H1 (cell line): ENCODE results near the gene HS2ST1. TPM values are rescaled to one million over a fixed set of nuclear protein-coding genes. Genes with fewer than 3 reads are reported as not detected.

Source experiments
- CTCF ChIA-PET: fragments of 300-600 bp; sonication (Branson Sonifier 250); formaldehyde crosslinking; loops from one replicate; lab custom pipeline; 2021; ENCODE audit not compliant: partially characterized antibody; lab: Charles Lee
- POLR2A ChIA-PET: fragments of 300-600 bp; sonication (Branson Sonifier 250); formaldehyde crosslinking; loops from one replicate; lab custom pipeline; 2021; ENCODE audit warnings: inconsistent platforms; ENCODE audit not compliant: partially characterized antibody; lab: Charles Lee
- DNase-seq, 2 experiments: peaks; one replicate each; pipeline versions ENCODE4 v3.0.0 to v3.0.0-alpha.2; 2010 to 2022; ENCODE audit warnings: low spot score in 2 of 2, low read depth in 1 of 2, mixed read lengths in 1 of 2
- FAIRE-seq: peaks from 2 replicates; lab custom pipeline; 2011; peaks lifted over from hg19 to GRCh38; lab: Jason Lieb, UNC
- H2AFZ ChIP-seq: 2 replicates; pipeline ENCODE4 v1.8.1; 2012; ENCODE audit warnings: low read length, inconsistent platforms
- H2AK5ac ChIP-seq: 2 replicates; pipeline ENCODE4 v1.6.1; 2013; ENCODE audit warnings: low read depth, low read length
- H2BK120ac ChIP-seq: replicated peaks from 2 replicates; pipeline ENCODE3; 2013; ENCODE audit warnings: low read depth, low read length, inconsistent platforms
- H2BK12ac ChIP-seq: 2 replicates; pipeline ENCODE4 v1.6.1; 2013; ENCODE audit warnings: low read depth, low read length
- H2BK15ac ChIP-seq: 2 replicates; pipeline ENCODE4 v1.6.1; 2013; ENCODE audit warnings: low read length
- H2BK20ac ChIP-seq: 2 replicates; pipeline ENCODE4 v1.6.1; 2013; ENCODE audit warnings: low read length
- H2BK5ac ChIP-seq: 2 replicates; pipeline ENCODE4 v1.6.1; 2013; ENCODE audit warnings: low read depth, low read length
- H3K14ac ChIP-seq: 2 replicates; pipeline ENCODE4 v1.6.1; 2013; ENCODE audit warnings: inconsistent platforms; ENCODE audit not compliant: insufficient read length
- H3K18ac ChIP-seq: 2 replicates; pipeline ENCODE4 v1.6.1; 2013; ENCODE audit warnings: low read length; ENCODE audit errors: extremely low read depth
- H3K23ac ChIP-seq: 2 replicates; pipeline ENCODE4 v1.6.1; 2013; ENCODE audit warnings: inconsistent platforms; ENCODE audit not compliant: insufficient read length
- H3K23me2 ChIP-seq: 2 replicates; pipeline ENCODE4 v1.6.1; 2013; ENCODE audit warnings: low read depth, low read length
- H3K27ac ChIP-seq: 2 replicates; pipeline ENCODE4 v1.6.1; 2011; ENCODE audit warnings: low read depth, low read length, inconsistent platforms
- H3K27me3 ChIP-seq, 4 experiments: replicated peaks in 1 of 4; 1 replicate in 1 of 4; 2 replicates in 3 of 4; pipeline versions ENCODE4 v1.6.1 to v1.8.1; 2011 to 2013; ENCODE audit warnings: low read length in 3 of 4, mild to moderate bottlenecking in 3 of 4, inconsistent platforms in 2 of 4, mixed read lengths in 2 of 4, moderate library complexity in 1 of 4; ENCODE audit not compliant: control insufficient read depth in 3 of 4, insufficient read depth in 3 of 4; ENCODE audit errors: extremely low read depth in 1 of 4
- H3K36me3 ChIP-seq, 4 experiments: 2 replicates each; pipeline versions ENCODE4 v1.6.1 to v1.8.1; 2011 to 2013; ENCODE audit warnings: mild to moderate bottlenecking in 4 of 4, low read length in 3 of 4, moderate library complexity in 2 of 4, control low read depth in 1 of 4, inconsistent platforms in 1 of 4; ENCODE audit not compliant: insufficient read depth in 4 of 4, control insufficient read depth in 2 of 4
- H3K4ac ChIP-seq: replicated peaks from 2 replicates; pipeline ENCODE3; 2013; ENCODE audit warnings: low read length, low read depth, mixed read lengths, inconsistent platforms; ENCODE audit not compliant: insufficient read length
- H3K4me1 ChIP-seq, 4 experiments: replicated peaks in 1 of 4; 1 replicate in 1 of 4; 2 replicates in 3 of 4; pipeline versions ENCODE4 v1.6.1 to v1.8.1; 2011 to 2013; ENCODE audit warnings: low read length in 3 of 4, inconsistent platforms in 2 of 4, mixed read lengths in 1 of 4; ENCODE audit not compliant: insufficient read depth in 4 of 4, control insufficient read depth in 3 of 4
- H3K4me2 ChIP-seq, 2 experiments: 2 replicates each; pipeline versions ENCODE4 v1.6.1 to v1.8.1; 2011 to 2013; ENCODE audit warnings: low read depth in 2 of 2, low read length in 2 of 2, control low read depth in 1 of 2, inconsistent platforms in 1 of 2, mild to moderate bottlenecking in 1 of 2; ENCODE audit not compliant: insufficient read depth in 1 of 2
- H3K4me3 ChIP-seq, 4 experiments: fragments of 200-600, 300-600 bp in 1 of 4; sonication (generic), shearing (Covaris generic), sonication (Bioruptor Twin) in 1 of 4; 2 replicates each; pipeline versions ENCODE4 v1.5.1 to v1.8.1; 2011 to 2016; ENCODE audit warnings: low read length in 4 of 4, low read depth in 3 of 4, control low read depth in 2 of 4, inconsistent platforms in 2 of 4, mild to moderate bottlenecking in 2 of 4, mixed read lengths in 1 of 4, moderate library complexity in 1 of 4; ENCODE audit not compliant: insufficient read depth in 2 of 4; ENCODE audit errors: extremely low read depth in 1 of 4
- H3K56ac ChIP-seq: replicated peaks from 2 replicates; pipeline ENCODE3; 2013; ENCODE audit warnings: low read depth, mild to moderate bottlenecking, mixed read lengths, low read length, inconsistent platforms; ENCODE audit not compliant: insufficient read length
- H3K79me1 ChIP-seq: 2 replicates; pipeline ENCODE4 v1.6.1; 2013; ENCODE audit warnings: low read depth, low read length, control low read depth
- H3K79me2 ChIP-seq, 2 experiments: 2 replicates each; pipeline versions ENCODE4 v1.6.1 to v1.8.1; 2012 to 2013; ENCODE audit warnings: low read length in 2 of 2, mild to moderate bottlenecking in 2 of 2, inconsistent platforms in 1 of 2; ENCODE audit not compliant: insufficient read depth in 2 of 2, control insufficient read depth in 1 of 2
- H3K9ac ChIP-seq, 4 experiments: replicated peaks in 1 of 4; 1 replicate in 1 of 4; 2 replicates in 3 of 4; pipeline versions ENCODE4 v1.6.1 to v1.8.1; 2011 to 2013; ENCODE audit warnings: low read depth in 3 of 4, low read length in 3 of 4, control low read depth in 2 of 4, mild to moderate bottlenecking in 2 of 4, moderate library complexity in 2 of 4, inconsistent platforms in 1 of 4; ENCODE audit errors: extremely low read depth in 1 of 4
- H3K9me3 ChIP-seq, 2 experiments: 2 replicates each; pipeline versions ENCODE4 v1.6.1 to v1.8.1; 2012 to 2013; ENCODE audit warnings: mild to moderate bottlenecking in 2 of 2, moderate library complexity in 2 of 2, control low read depth in 1 of 2, inconsistent platforms in 1 of 2, low read depth in 1 of 2, low read length in 1 of 2, mixed read lengths in 1 of 2; ENCODE audit not compliant: insufficient read depth in 2 of 2
- H4K20me1 ChIP-seq, 2 experiments: replicated peaks in 1 of 2; 2 replicates each; pipeline versions ENCODE3 to v1.8.1; 2011 to 2013; ENCODE audit warnings: inconsistent platforms in 2 of 2, low read length in 2 of 2, mild to moderate bottlenecking in 1 of 2; ENCODE audit not compliant: insufficient read depth in 2 of 2, control insufficient read depth in 1 of 2
- H4K5ac ChIP-seq: 2 replicates; pipeline ENCODE4 v1.6.1; 2013; ENCODE audit warnings: low read length, low read depth, mixed read lengths, inconsistent platforms; ENCODE audit not compliant: insufficient read length
- H4K8ac ChIP-seq: 2 replicates; pipeline ENCODE4 v1.8.0; 2013; ENCODE audit warnings: mild to moderate bottlenecking, moderate library complexity, low read length, inconsistent platforms; ENCODE audit not compliant: insufficient read depth; ENCODE audit errors: extremely low read depth
- H4K91ac ChIP-seq: replicated peaks from 2 replicates; pipeline ENCODE3; 2013; ENCODE audit warnings: low read length, mixed read lengths, inconsistent platforms; ENCODE audit not compliant: insufficient read length
- ASH2L ChIP-seq: fragments of 200-600, 300-600 bp; sonication (generic); IDR thresholded peaks from one replicate; pipeline ENCODE4 v1.7.1; 2017; ENCODE audit warnings: low read length
- BRCA1 ChIP-seq: IDR thresholded peaks from 2 replicates; pipeline ENCODE4 v1.6.1; 2012; ENCODE audit warnings: low read depth, low read length, improper control_type of control experiment
- CBX8 ChIP-seq: fragments of 300-800, 300-1000 bp; sonication (generic); IDR thresholded peaks from 2 replicates; pipeline ENCODE4 v1.7.1; 2016; ENCODE audit warnings: low read depth, low read length, borderline replicate concordance
- CHD2 ChIP-seq: IDR thresholded peaks from 2 replicates; pipeline ENCODE4 v1.6.1; 2012; ENCODE audit warnings: low read length, improper control_type of control experiment
- EP300 ChIP-seq, 2 experiments: IDR thresholded peaks; 1 replicate in 1 of 2; 2 replicates in 1 of 2; pipeline ENCODE4 v1.6.1; 2011 to 2012; ENCODE audit warnings: low read depth in 2 of 2, low read length in 2 of 2, mild to moderate bottlenecking in 2 of 2, borderline replicate concordance in 1 of 2, inconsistent platforms in 1 of 2, moderate library complexity in 1 of 2
- FOSL1 ChIP-seq: IDR thresholded peaks from 2 replicates; pipeline ENCODE4 v1.6.1; 2011; ENCODE audit warnings: mild to moderate bottlenecking, low read depth, low read length, moderate library complexity; ENCODE audit not compliant: insufficient read depth
- GABPA ChIP-seq: IDR thresholded peaks from 2 replicates; pipeline ENCODE4 v1.6.1; 2011; ENCODE audit warnings: mild to moderate bottlenecking, low read length, moderate library complexity, borderline replicate concordance; ENCODE audit not compliant: insufficient read depth
- JUN ChIP-seq: IDR thresholded peaks from 2 replicates; pipeline ENCODE4 v1.6.1; 2011; ENCODE audit warnings: low read depth, mild to moderate bottlenecking, improper control_type of control experiment, low read length
- KDM1A ChIP-seq: fragments of 200-600, 300-600 bp; sonication (generic); IDR thresholded peaks from 2 replicates; pipeline ENCODE4 v1.7.1; 2016; ENCODE audit warnings: mild to moderate bottlenecking, low read length, borderline replicate concordance
- MAFK ChIP-seq: IDR thresholded peaks from 2 replicates; pipeline ENCODE4 v1.6.1; 2012; ENCODE audit warnings: low read depth, mild to moderate bottlenecking, improper control_type of control experiment, low read length
- MAX ChIP-seq: IDR thresholded peaks from 2 replicates; pipeline ENCODE4 v1.6.1; 2012; ENCODE audit warnings: inconsistent platforms
- NRF1 ChIP-seq: IDR thresholded peaks from 2 replicates; pipeline ENCODE4 v1.6.1; 2011; ENCODE audit warnings: mild to moderate bottlenecking, low read depth, low read length, improper control_type of control experiment
- POLR2A ChIP-seq, 2 experiments: IDR thresholded peaks; 1 replicate in 1 of 2; 2 replicates in 1 of 2; pipeline ENCODE4 v1.6.1; 2011; ENCODE audit warnings: low read depth in 2 of 2, low read length in 2 of 2, mild to moderate bottlenecking in 2 of 2; ENCODE audit errors: control extremely low read depth in 1 of 2
- RBBP5 ChIP-seq: IDR thresholded peaks from 2 replicates; pipeline ENCODE4 v1.7.1; 2012; ENCODE audit warnings: low read depth, mild to moderate bottlenecking, inconsistent platforms, low read length, moderate library complexity, borderline replicate concordance
- TAF1 ChIP-seq: IDR thresholded peaks from 2 replicates; pipeline ENCODE4 v1.6.1; 2011; ENCODE audit warnings: mild to moderate bottlenecking, low read depth, low read length
- WGBS, 2 experiments: shearing (Covaris generic) in 1 of 2; methylation state at CpG; one replicate each; pipeline versions ENCODE4 v1.1.6 to v1.1.7; 2013 to 2015; ENCODE audit warnings: low lambda C conversion rate in 2 of 2, mixed read lengths in 2 of 2, inconsistent platforms in 1 of 2, low coverage in 1 of 2, missing lambda C conversion rate in 1 of 2; ENCODE audit not compliant: insufficient replicate concordance in 2 of 2, insufficient coverage in 1 of 2, insufficient read length in 1 of 2; ENCODE audit errors: extremely low coverage in 1 of 2, missing lambda C conversion rate in 1 of 2; 5-methylcytosine and 5-hydroxymethylcytosine counted together
- polyA plus RNA-seq, 7 experiments: library from polyadenylated mRNA; depleted of rRNA in 3 of 7; stranded (reverse) in 5 of 7; unstranded in 2 of 7; fragments of >200 nt in 5 of 7; fragments of 200-250 nt in 2 of 7; gene quantifications; 1 replicate in 5 of 7; 2 replicates in 1 of 7; 4 replicates in 1 of 7; pipeline versions ENCODE4 v1.2.1 to v1.2.3, GENCODE V29; 2011 to 2013; ENCODE audit warnings: missing spikeins in 2 of 7, mixed read lengths in 2 of 7
- total RNA-seq: library from RNA; stranded (reverse); fragmentation: NEBNext Ultra II Directional; extraction: Animal tissue kit (Norgen Biotek cat#: 25700); gene quantifications from 2 replicates; pipeline ENCODE4 v1.2.1, GENCODE V29; 2021

HS2ST1 gene
- total and polyA plus RNA-seq, 2 of the 8 experiments (the other 6 are each of a cell fraction or from before 2014, with no cell fraction given), result 5.2 to 28.3 TPM

DNA sequence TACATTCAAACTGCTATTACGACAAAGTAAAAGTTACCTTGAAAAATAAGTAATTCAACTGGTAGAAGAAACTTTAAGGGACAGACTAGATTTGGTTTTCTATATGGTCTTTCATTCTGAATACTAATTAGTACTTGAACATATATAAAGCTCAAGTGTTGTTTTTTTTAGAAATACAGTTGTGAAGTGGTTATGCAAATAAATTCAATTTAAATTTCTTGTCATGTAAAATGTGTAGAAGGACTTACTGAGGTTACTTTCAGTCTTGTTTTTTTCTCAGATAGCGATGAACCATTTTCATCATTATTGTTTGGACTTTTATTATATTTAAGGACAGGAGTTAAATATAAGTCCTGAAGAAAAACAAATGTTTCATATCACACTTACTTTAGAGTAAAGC is 24.4 kb downstream of the HS2ST1 start:
- Histone ChIP-seq H2BK120ac (no peak overlapping the region), H3K9me3 (no peaks in the 10 kb centered on the region), H2BK15ac (no peak overlapping the region), H4K91ac (no peak overlapping the region), H3K9ac (no peak overlapping the region), H3K14ac (no peak overlapping the region), H2AFZ (no peak overlapping the region), H4K8ac (no peak overlapping the region), H3K23me2 (no peaks in the 10 kb centered on the region), H3K4ac (no peak overlapping the region), H3K36me3 (no peaks in the 10 kb centered on the region), H3K27ac (no peak overlapping the region), H4K20me1 (peaks cover 0 to 2% of the 10 kb centered on the region in 2 experiments), H3K23ac (no peak overlapping the region), H2AK5ac (no peak overlapping the region), H3K4me2 (peak overlapping the region in 1 of 2 experiments; percentile 22; a peak in 1 of 4 replicates), H2BK20ac (no peak overlapping the region), H3K79me2 (peaks cover 3 to 92% of the 10 kb centered on the region in 2 experiments), H3K4me1 (peaks cover 0 to 9% (median 6%) of the 10 kb centered on the region in 4 experiments; a peak in 3 of 7 replicates), H3K27me3 (no peaks in the 10 kb centered on the region), H2BK12ac (no peak overlapping the region), H3K79me1 (peaks cover 4% of the 10 kb centered on the region; the same call in 1 of the 2 replicates), H4K5ac (no peak overlapping the region), H3K4me3 (peak overlapping the region in 1 of 4 experiments; percentile 36; a peak in 2 of 8 replicates), H2BK5ac (no peak overlapping the region), H3K56ac (no peak overlapping the region), H3K18ac (no peak overlapping the region)
- 62% methylated on average over 2 of the region's 2 CpGs; no CpG with 5 or more reads in 1 of the 2 experiments for WGBS, 2 experiments
- ChIA-PET POLR2A (no interaction called here), CTCF (interaction anchor here (1.4 to 2.0 kb wide), 2 partner anchors 19 to 26 kb away, joined by 3 to 4 read pairs; no protein-coding TSS in a partner anchor)
- no peak for DNase-seq
- no peak for FAIRE-seq
- TF ChIP-seq CBX8 (no peak), CHD2 (no peak), NRF1 (no peak), EP300 (IDR thresholded peaks at IDR 0.05; ENCODE audit: borderline replicate concordance in 1 of 2, low read depth in 2 of 2, low read length in 2 of 2) (no peak), MAFK (no peak), RBBP5 (no peak), JUN (no peak), KDM1A (no peak), TAF1 (no peak), MAX (no peak), POLR2A (IDR thresholded peaks at IDR 0.05; ENCODE audit: control extremely low read depth in 1 of 2, low read depth in 2 of 2, low read length in 2 of 2) (no peak), ASH2L (no peak), GABPA (no peak), FOSL1 (no peak), BRCA1 (no peak)
